NB4 (cell line): ENCODE measurements around the gene RREB1.
"Not testable (repeated sequence)": the region's sequence is repeated elsewhere in the genome, so short reads cannot be mapped to it uniquely, and the experiment has no call there.

Experiments
- DNase-seq: peaks from one replicate; pipeline ENCODE4 v3.0.0; 2010; ENCODE audit warnings: low read depth
- H3K4me3 ChIP-seq: one replicate; pipeline ENCODE4 v1.5.1; 2011; ENCODE audit warnings: mild to moderate bottlenecking, low read depth, low read length, moderate library complexity
- MYC ChIP-seq: IDR thresholded peaks from 2 replicates; pipeline ENCODE4 v1.6.1; 2011; ENCODE audit warnings: low read depth, low read length
- POLR2A ChIP-seq: IDR thresholded peaks from 2 replicates; pipeline ENCODE4 v1.6.1; 2011; ENCODE audit warnings: mild to moderate bottlenecking; ENCODE audit not compliant: insufficient read length; ENCODE audit errors: extremely low read depth
- TF ChIP-seq, protein P1 (sequence below): IDR thresholded peaks from 2 replicates; pipeline ENCODE4 v1.6.1; 2011; ENCODE audit warnings: low read depth, low read length
- TF ChIP-seq, protein P2 (sequence below): IDR thresholded peaks from one replicate; pipeline ENCODE4 v1.5.1; 2012; ENCODE audit warnings: low read depth, low read length

The RREB1 gene

DNA sequence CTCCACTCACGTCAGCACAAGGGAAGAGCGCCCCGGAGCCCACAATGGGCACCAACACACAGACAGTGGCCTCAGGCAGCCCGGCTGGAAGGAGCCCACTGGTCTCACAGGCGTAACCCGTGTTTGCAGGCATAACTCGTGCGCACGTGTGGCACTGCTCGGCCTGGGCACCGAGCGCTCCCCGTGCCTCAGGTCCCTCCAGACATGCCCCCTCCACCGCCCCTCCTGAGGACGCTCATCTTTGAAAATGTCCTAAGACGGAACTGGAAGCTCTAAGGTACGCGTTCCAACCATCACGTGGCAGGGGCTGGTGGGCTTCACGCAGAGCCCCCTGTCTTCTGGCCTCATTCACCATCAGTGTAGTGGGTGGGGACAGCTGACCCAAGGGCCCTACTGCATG lies 160.6 kb downstream of the RREB1 start:
- DNase-seq: no peak
- TF ChIP-seq, protein P1, sequence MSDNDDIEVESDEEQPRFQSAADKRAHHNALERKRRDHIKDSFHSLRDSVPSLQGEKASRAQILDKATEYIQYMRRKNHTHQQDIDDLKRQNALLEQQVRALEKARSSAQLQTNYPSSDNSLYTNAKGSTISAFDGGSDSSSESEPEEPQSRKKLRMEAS: no peak
- TF ChIP-seq POLR2A: no peak
- no peak for TF ChIP-seq MYC
- no peak overlapping the region for H3K4me3 ChIP-seq

DNA sequence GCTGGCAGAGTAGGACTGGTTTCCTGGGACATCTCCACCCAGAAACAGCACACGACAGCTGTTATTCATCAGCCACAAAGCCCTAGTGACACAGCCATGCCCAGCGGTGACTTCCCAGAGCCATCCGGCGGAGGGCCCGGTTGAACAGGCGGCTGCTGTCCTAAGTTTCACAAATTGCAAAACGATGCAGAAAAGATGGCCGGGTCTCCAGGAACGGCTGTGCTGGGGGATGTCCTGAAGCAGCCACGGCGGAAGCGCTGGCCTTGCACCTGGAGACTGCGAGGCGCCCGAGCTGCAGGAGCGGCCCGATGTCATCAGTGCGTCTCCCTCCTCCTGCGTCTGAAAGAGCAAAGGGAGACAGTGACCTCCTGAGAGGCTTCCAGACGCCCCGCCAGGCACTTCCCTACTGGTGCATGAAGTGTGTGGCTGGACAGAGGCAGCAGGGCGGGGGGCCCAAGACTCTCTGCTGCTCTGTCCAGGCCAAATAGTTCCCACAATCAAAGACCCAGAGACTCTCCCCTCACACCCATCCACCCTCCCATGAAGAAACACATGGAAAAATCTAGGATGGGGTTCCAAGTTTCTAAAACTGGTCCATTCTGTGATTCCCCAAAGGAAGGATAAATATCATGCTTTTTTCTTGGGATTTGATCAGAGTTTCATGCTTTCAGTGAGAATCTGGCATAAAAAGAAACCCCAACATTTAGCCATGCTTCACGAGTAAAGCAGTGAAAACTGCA lies 161.2 kb downstream of the RREB1 start:
- H3K4me3 ChIP-seq: no peak overlapping the region
- TF ChIP-seq, protein P1: no peak
- no peak for TF ChIP-seq POLR2A
- TF ChIP-seq MYC: no peak
- no peak for DNase-seq

DNA sequence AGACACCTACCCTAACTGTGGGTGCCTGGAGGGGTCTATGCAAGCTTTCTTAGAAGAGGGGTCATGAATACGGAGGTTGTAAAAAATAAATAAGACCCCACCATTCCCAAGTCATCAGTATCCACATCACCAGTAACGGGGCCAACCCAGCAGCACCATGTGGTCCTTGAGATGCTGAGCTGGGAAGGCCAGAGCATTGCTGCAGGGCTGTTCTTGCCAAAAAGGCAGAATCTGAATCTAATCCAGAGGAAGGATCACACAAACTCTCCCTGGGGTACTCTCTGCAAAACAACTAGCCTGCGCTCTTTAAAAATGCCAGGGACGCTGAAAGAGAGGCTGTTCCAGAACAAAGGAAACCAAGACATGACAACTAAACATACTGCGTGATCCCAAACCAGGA lies 162.1 kb downstream of the RREB1 start:
- TF ChIP-seq, protein P1: no peak
- TF ChIP-seq MYC (no peak), POLR2A (no peak)
- TF ChIP-seq, protein P2, sequence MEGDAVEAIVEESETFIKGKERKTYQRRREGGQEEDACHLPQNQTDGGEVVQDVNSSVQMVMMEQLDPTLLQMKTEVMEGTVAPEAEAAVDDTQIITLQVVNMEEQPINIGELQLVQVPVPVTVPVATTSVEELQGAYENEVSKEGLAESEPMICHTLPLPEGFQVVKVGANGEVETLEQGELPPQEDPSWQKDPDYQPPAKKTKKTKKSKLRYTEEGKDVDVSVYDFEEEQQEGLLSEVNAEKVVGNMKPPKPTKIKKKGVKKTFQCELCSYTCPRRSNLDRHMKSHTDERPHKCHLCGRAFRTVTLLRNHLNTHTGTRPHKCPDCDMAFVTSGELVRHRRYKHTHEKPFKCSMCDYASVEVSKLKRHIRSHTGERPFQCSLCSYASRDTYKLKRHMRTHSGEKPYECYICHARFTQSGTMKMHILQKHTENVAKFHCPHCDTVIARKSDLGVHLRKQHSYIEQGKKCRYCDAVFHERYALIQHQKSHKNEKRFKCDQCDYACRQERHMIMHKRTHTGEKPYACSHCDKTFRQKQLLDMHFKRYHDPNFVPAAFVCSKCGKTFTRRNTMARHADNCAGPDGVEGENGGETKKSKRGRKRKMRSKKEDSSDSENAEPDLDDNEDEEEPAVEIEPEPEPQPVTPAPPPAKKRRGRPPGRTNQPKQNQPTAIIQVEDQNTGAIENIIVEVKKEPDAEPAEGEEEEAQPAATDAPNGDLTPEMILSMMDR: no peak
- no peak for DNase-seq
- no peak overlapping the region for H3K4me3 ChIP-seq

DNA sequence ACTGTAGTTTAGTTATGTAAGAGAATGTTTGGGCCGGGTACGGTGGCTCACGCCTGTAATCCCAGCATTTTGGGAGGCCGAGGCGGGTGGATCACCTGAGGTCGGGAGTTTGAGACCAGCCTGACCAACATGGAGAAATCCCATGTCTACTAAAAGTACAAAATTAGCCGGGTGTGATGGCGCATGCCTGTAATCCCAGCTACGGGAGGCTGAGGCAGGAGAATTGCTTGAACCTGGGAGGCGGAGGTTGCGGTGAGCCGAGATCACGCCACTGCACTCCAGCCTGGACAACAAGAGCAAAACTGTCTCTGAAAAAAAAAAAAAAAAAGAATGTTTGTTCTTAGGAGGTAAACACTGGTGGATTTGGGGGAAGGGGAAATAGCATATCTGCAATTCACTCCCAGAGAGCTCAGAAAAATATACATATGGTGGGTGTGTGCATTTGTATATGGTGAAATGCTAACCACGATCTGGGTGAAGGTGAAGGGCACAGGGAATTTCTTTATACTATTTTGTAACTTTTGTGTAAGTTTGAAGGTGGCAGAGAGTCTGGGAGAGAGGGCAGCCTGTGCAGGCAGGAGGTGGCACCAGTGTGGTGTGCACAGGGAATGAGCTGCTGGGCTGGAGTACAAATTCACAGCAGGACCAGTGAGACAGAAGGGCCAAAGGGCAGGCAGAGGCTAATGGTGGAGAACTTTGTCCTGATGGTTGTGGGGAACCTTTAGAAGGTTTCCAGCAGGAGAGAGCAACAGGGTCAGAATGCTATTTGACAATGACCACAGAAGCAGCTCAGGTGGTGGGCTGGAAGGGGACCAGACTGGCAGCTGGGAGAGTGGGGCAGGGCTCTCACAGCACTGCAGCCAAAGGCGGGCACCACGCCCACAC lies 162.8 kb downstream of the RREB1 start:
- DNase-seq: no peak
- TF ChIP-seq, protein P1: no peak
- TF ChIP-seq, protein P2: no peak
- no peak for TF ChIP-seq POLR2A
- no peak for TF ChIP-seq MYC
- H3K4me3 ChIP-seq: no peak overlapping the region

DNA sequence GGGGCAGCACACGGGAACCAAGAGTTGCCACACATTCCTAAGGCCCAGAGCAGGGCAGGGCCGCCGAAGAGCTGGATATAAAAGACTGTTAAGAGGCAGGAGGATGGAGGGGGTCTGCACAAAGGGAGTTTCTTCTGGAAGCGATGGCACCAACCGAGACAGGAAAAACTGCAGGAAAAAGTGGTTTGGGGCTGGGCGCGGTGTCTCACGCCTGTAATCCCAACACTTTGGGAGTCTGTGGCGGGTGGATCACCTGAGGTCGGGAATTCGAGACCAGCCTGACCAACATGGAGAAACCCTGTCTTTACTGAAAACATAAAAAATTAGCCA lies 163.4 kb downstream of the RREB1 start:
- DNase-seq: no peak
- TF ChIP-seq, protein P1: no peak
- TF ChIP-seq POLR2A: no peak
- no peak for TF ChIP-seq MYC
- TF ChIP-seq, protein P2: no peak

DNA sequence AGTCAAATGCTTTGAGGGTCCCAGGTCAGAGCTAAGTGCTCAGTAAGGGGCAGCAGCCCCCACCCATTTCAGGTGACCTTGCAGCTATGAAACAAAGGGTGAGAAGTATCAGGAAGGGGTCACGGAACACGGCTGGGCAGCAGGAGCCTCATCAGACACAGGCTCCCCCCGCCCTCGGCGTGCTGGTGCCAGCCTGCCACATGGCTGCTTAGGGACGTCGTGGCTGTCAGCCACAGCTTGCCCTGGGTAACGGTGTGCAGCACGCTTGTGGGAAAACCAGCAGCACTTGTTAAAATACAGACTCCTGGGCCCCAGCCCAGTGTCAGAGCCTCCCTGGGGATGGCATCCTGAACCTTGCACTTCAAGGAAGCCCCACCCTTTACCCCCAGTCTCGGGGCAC lies 165.9 kb downstream of the RREB1 start:
- TF ChIP-seq, protein P1: no peak
- TF ChIP-seq MYC (no peak), POLR2A (no peak)
- TF ChIP-seq, protein P2: no peak
- H3K4me3 ChIP-seq: no peak overlapping the region
- no peak for DNase-seq

More for the DNA sequence above, 163.4 kb downstream of the RREB1 start:
- no peak overlapping the region for H3K4me3 ChIP-seq

DNA sequence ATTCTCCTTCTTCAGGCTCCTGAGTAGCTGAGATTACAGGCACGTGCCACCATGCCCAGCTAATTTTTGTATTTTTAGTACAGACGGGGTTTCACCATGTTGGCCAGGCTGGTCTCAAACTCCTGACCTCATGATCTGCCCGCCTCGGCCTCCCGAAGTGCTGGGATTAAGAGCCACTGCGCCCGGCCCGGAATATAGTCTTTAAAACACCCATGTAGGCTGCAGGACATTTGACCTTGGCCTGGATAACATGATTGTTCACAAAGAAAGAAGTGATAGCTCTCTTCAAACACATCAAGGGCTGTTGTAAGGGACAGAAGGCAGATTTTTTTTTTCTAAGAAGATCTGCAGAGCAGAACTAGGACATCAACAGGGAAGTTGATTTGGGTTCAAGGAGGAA lies 166.8 kb downstream of the RREB1 start:
- not testable (repeated sequence) for DNase-seq, H3K4me3 ChIP-seq
